Naive thymus-derived CD4-positive, alpha-beta T cell (primary cell): Measurements from ENCODE around the gene LRCH1. TPM values are rescaled to one million over a fixed set of nuclear protein-coding genes. Genes with fewer than 3 reads are reported as not detected.

ENCODE experiments used
- ATAC-seq: fragments of 150-1000 bp; cut with Tn5 transposase; 2 replicates; pipeline ENCODE4 v1.10.0; 2021; ENCODE audit warnings: mild to moderate bottlenecking, moderate library complexity
- CTCF ChIA-PET: fragments of 350-600 bp; sonication (Branson Sonifier 250); formaldehyde crosslinking; loops from one replicate; lab custom pipeline; 2021; ENCODE audit warnings: antibody characterized with exemption; lab: Charles Lee
- POLR2A ChIA-PET: fragments of 350-600 bp; sonication (Branson Sonifier 250); formaldehyde crosslinking; loops from one replicate; lab custom pipeline; 2021; ENCODE audit warnings: antibody characterized with exemption, inconsistent platforms; lab: Charles Lee
- DNase-seq, 9 donors: peaks; one replicate each; pipeline versions ENCODE4 v3.0.0 to v3.0.0-alpha.2; 2020 to 2022; ENCODE audit warnings: mixed read lengths in 1 of 9
- H3K27ac ChIP-seq: one replicate; pipeline ENCODE4 v1.7.0; 2013; ENCODE audit warnings: mild to moderate bottlenecking, low read depth, low read length, moderate library complexity
- H3K27me3 ChIP-seq, 2 donors: one replicate each; pipeline ENCODE4 v1.7.0; 2013; ENCODE audit warnings: low read length in 2 of 2, mild to moderate bottlenecking in 2 of 2, moderate library complexity in 2 of 2; ENCODE audit not compliant: control insufficient read depth in 2 of 2, insufficient read depth in 2 of 2
- H3K36me3 ChIP-seq, 3 experiments: 1 replicate in 2 of 3; 2 replicates in 1 of 3; pipeline ENCODE4 v1.7.0; 2013; ENCODE audit warnings: low read length in 3 of 3, mild to moderate bottlenecking in 3 of 3, moderate library complexity in 1 of 3; ENCODE audit not compliant: insufficient read depth in 3 of 3, control insufficient read depth in 2 of 3
- H3K4me1 ChIP-seq, 2 donors: one replicate each; pipeline ENCODE4 v1.7.0; 2013; ENCODE audit warnings: low read length in 2 of 2, mild to moderate bottlenecking in 2 of 2, moderate library complexity in 1 of 2; ENCODE audit not compliant: control insufficient read depth in 2 of 2, insufficient read depth in 2 of 2
- H3K4me3 ChIP-seq: 2 replicates; pipeline ENCODE4 v1.7.0; 2013; ENCODE audit warnings: mild to moderate bottlenecking, low read length
- H3K9me3 ChIP-seq, 3 experiments: 1 replicate in 2 of 3; 2 replicates in 1 of 3; pipeline ENCODE4 v1.7.0; 2013; ENCODE audit warnings: low read length in 3 of 3; ENCODE audit not compliant: control insufficient read depth in 2 of 3
- H3K27ac Mint-ChIP-seq, 9 donors: one replicate each; pipeline ENCODE4 v1.8.0; 2020 to 2022; ENCODE audit warnings: mixed read lengths in 9 of 9, mild to moderate bottlenecking in 8 of 9, moderate library complexity in 5 of 9, inconsistent platforms in 2 of 9
- H3K27me3 Mint-ChIP-seq, 5 donors: one replicate each; pipeline ENCODE4 v1.8.0; 2021 to 2022; ENCODE audit warnings: mixed read lengths in 5 of 5, mild to moderate bottlenecking in 1 of 5
- H3K36me3 Mint-ChIP-seq, 5 donors: one replicate each; pipeline ENCODE4 v1.8.0; 2020 to 2022; ENCODE audit warnings: mixed read lengths in 5 of 5, mild to moderate bottlenecking in 3 of 5, inconsistent platforms in 1 of 5
- H3K4me1 Mint-ChIP-seq, 7 donors: one replicate each; pipeline ENCODE4 v1.8.0; 2020 to 2022; ENCODE audit warnings: mixed read lengths in 7 of 7, mild to moderate bottlenecking in 3 of 7, inconsistent platforms in 1 of 7
- H3K4me3 Mint-ChIP-seq, 10 donors: one replicate each; pipeline ENCODE4 v1.8.0; 2020 to 2022; ENCODE audit warnings: mild to moderate bottlenecking in 10 of 10, mixed read lengths in 10 of 10, moderate library complexity in 6 of 10, inconsistent platforms in 2 of 10
- H3K9me3 Mint-ChIP-seq, 11 donors: one replicate each; pipeline ENCODE4 v1.8.0; 2020 to 2022; ENCODE audit warnings: mixed read lengths in 11 of 11, mild to moderate bottlenecking in 4 of 11, inconsistent platforms in 1 of 11, moderate library complexity in 1 of 11
- intact Hi-C, 2 donors: fragments of 100-400 bp; cut with micrococcal nuclease; formaldehyde crosslinking; loops; one replicate each; pipeline ENCODE4 v1.15.1; 2023
- polyA plus RNA-seq, 2 donors: library from polyadenylated mRNA; unstranded; fragments of 300-500 nt; fragmentation: Illumina TruSeq; gene quantifications; one replicate each; pipeline ENCODE4 v1.2.3, GENCODE V29; 2021
- total RNA-seq, 6 experiments: library from RNA in 5 of 6; stranded (reverse) in 5 of 6; gene quantifications; 1 replicate in 5 of 6; 2 replicates in 1 of 6; pipeline ENCODE4 v1.2.3 and lab custom pipeline; 2021 to 2026

The LRCH1 gene
- total and polyA plus RNA-seq, 7 experiments from 2014 or later: 4.1 to 24.2 (median 15.2) TPM

GRCh38 chr13:46662690-46663089 is 109.7 kb downstream of the LRCH1 start:
- Mint-ChIP-seq H3K9me3 (no peaks in the 10 kb centered on the region), H3K4me3 (no peak overlapping the region), H3K27me3 (no peaks in the 10 kb centered on the region), H3K27ac (peak overlapping the region in 3 of 9 donors; percentile 2 to 39 (median 19)), H3K4me1 (peaks cover 33 to 68% (median 51%) of the 10 kb centered on the region in 7 donors), H3K36me3 (peaks cover 0 to 13% (median 5%) of the 10 kb centered on the region in 5 donors)
- H3K27ac ChIP-seq: no peak overlapping the region
- POLR2A ChIA-PET: interaction anchor here (0.7 kb wide), 1 partner anchor 151 kb away, joined by 3 read pairs; no protein-coding TSS in a partner anchor
- ATAC-seq (no peak), DNase-seq (no peak)
- no peaks in the 10 kb centered on the region for H3K27me3 ChIP-seq
- CTCF ChIA-PET: interaction anchor here (1.1 kb wide), 1 partner anchor 9 kb away, joined by 3 read pairs; no protein-coding TSS in a partner anchor
- H3K4me3 ChIP-seq: no peak overlapping the region
- no peaks in the 10 kb centered on the region for H3K9me3 ChIP-seq
- H3K36me3 ChIP-seq: no peaks in the 10 kb centered on the region
- intact Hi-C loops: loop anchor here (2.0 to 10.0 kb wide), 2 partner anchors 14 to 608 kb away; partner anchors contain the start of gene ZC3H13 (in 1 of the 2)
- H3K4me1 ChIP-seq: peaks cover 0 to 20% of the 10 kb centered on the region in 2 donors

- DNase-seq: no peak
These were observed 110.5 kb downstream of the LRCH1 start for GRCh38 chr13:46663206-46664037.

GRCh38 chr13:46664195-46664594 is 111.2 kb downstream of the LRCH1 start:
- peaks cover 44 to 79% (median 65%) of the 10 kb centered on the region in 7 donors for H3K4me1 Mint-ChIP-seq
- Histone ChIP-seq H3K27me3 (no peaks in the 10 kb centered on the region), H3K36me3 (no peaks in the 10 kb centered on the region), H3K27ac (no peak overlapping the region), H3K4me1 (peaks cover 0 to 25% of the 10 kb centered on the region in 2 donors), H3K4me3 (no peak overlapping the region), H3K9me3 (no peaks in the 10 kb centered on the region)
- H3K27me3 Mint-ChIP-seq: no peaks in the 10 kb centered on the region
- H3K27ac Mint-ChIP-seq: peak overlapping the region in 2 of 9 donors; percentile 30 to 43
- POLR2A ChIA-PET: no interaction called here
- peaks cover 0 to 17% (median 5%) of the 10 kb centered on the region in 5 donors for H3K36me3 Mint-ChIP-seq
- DNase-seq: no peak
- H3K4me3 Mint-ChIP-seq: no peak overlapping the region
- no peak for ATAC-seq
- CTCF ChIA-PET: no interaction called here
- no peaks in the 10 kb centered on the region for H3K9me3 Mint-ChIP-seq
- intact Hi-C loops: loop anchor here in 1 of 2 donors (10.0 kb wide), 1 partner anchor 609 kb away; the partner anchor contains the start of gene ZC3H13

More at GRCh38 chr13:46663206-46664037, 110.5 kb downstream of the LRCH1 start:
- Mint-ChIP-seq H3K27me3 (no peaks in the 10 kb centered on the region), H3K36me3 (peaks cover 0 to 13% (median 5%) of the 10 kb centered on the region in 5 donors), H3K4me3 (no peak overlapping the region), H3K4me1 (peaks cover 39 to 71% (median 58%) of the 10 kb centered on the region in 7 donors), H3K27ac (peak overlapping the region in 7 of 9 donors; percentile 2 to 75 (median 19)), H3K9me3 (no peaks in the 10 kb centered on the region)
- ChIA-PET CTCF (interaction anchor here (1.1 kb wide), 1 partner anchor 10 kb away, joined by 3 read pairs; no protein-coding TSS in a partner anchor), POLR2A (interaction anchor here (0.7 kb wide), 2 partner anchors 8 to 152 kb away, joined by 3 read pairs; no protein-coding TSS in a partner anchor)
- H3K27ac ChIP-seq: no peak overlapping the region
- no peaks in the 10 kb centered on the region for H3K27me3 ChIP-seq
- H3K4me1 ChIP-seq: peaks cover 0 to 20% of the 10 kb centered on the region in 2 donors
- H3K9me3 ChIP-seq: no peaks in the 10 kb centered on the region
- H3K36me3 ChIP-seq: no peaks in the 10 kb centered on the region
- no peak for ATAC-seq
- H3K4me3 ChIP-seq: no peak overlapping the region
- intact Hi-C loops: loop anchor here (2.0 to 10.0 kb wide), 2 partner anchors 15 to 609 kb away; partner anchors contain the start of gene ZC3H13 (in 1 of the 2)

GRCh38 chr13:46665248-46665632 is 112.3 kb downstream of the LRCH1 start:
- ChIA-PET CTCF (no interaction called here), POLR2A (no interaction called here)
- no peaks in the 10 kb centered on the region for H3K36me3 ChIP-seq
- peak overlapping the region in 6 of 10 donors; percentile 22 to 55 (median 35) for H3K4me3 Mint-ChIP-seq
- no peaks in the 10 kb centered on the region for H3K27me3 ChIP-seq
- DNase-seq (no peak), ATAC-seq (no peak)
- H3K9me3 Mint-ChIP-seq: no peaks in the 10 kb centered on the region
- peak overlapping the region in 8 of 9 donors; percentile 29 to 91 (median 82) for H3K27ac Mint-ChIP-seq
- intact Hi-C loops: loop anchor here (5.0 to 10.0 kb wide), 5 partner anchors 73 to 610 kb away; partner anchors contain the start of genes ESD (in 2 of the 2), LCP1 (in 1 of the 2) and ZC3H13 (in 1 of the 2)
- peak overlapping the region; percentile 28 for H3K27ac ChIP-seq
- H3K27me3 Mint-ChIP-seq: no peaks in the 10 kb centered on the region
- H3K4me3 ChIP-seq: no peak overlapping the region
- H3K4me1 ChIP-seq: peaks cover 0 to 26% of the 10 kb centered on the region in 2 donors
- peaks cover 44 to 76% (median 67%) of the 10 kb centered on the region in 7 donors for H3K4me1 Mint-ChIP-seq
- no peaks in the 10 kb centered on the region for H3K9me3 ChIP-seq
- H3K36me3 Mint-ChIP-seq: peaks cover 0 to 13% (median 5%) of the 10 kb centered on the region in 5 donors

GRCh38 chr13:46665633-46666482 is 112.9 kb downstream of the LRCH1 start:
- intact Hi-C loops: loop anchor here (2.0 to 10.0 kb wide), 6 partner anchors 73 to 611 kb away; partner anchors contain the start of genes ESD (in 2 of the 2), LCP1 (in 1 of the 2) and ZC3H13 (in 1 of the 2)
- no peak for ATAC-seq

More at GRCh38 chr13:46665633-46666482, 112.9 kb downstream of the LRCH1 start:
- H3K27me3 Mint-ChIP-seq: no peaks in the 10 kb centered on the region
- H3K4me1 ChIP-seq: peaks cover 0 to 26% of the 10 kb centered on the region in 2 donors
- no peaks in the 10 kb centered on the region for H3K27me3 ChIP-seq
- ChIA-PET CTCF (no interaction called here), POLR2A (no interaction called here)
- H3K4me3 Mint-ChIP-seq: peak overlapping the region; percentile 10 to 79 (median 35)
- peaks cover 0 to 10% (median 3%) of the 10 kb centered on the region in 5 donors for H3K36me3 Mint-ChIP-seq
- H3K4me1 Mint-ChIP-seq: peaks cover 41 to 70% (median 63%) of the 10 kb centered on the region in 7 donors
- no peaks in the 10 kb centered on the region for H3K9me3 Mint-ChIP-seq
- H3K4me3 ChIP-seq: no peak overlapping the region
- no peaks in the 10 kb centered on the region for H3K9me3 ChIP-seq
- H3K36me3 ChIP-seq: no peaks in the 10 kb centered on the region
- H3K27ac Mint-ChIP-seq: peak overlapping the region; percentile 29 to 91 (median 79)
- DNase-seq: peak in 1 of 9 donors; percentile 3
- peak overlapping the region; percentile 28 for H3K27ac ChIP-seq
